Left ventricle myocardium inferior (tissue), 1 donor: Measurements from ENCODE around the gene TBC1D22A. TPM values are rescaled to one million over a fixed set of nuclear protein-coding genes. Genes with fewer than 3 reads are reported as not detected.
"Not testable (repeated sequence)": the region's sequence is repeated elsewhere in the genome, so short reads cannot be mapped to it uniquely, and the experiment has no call there.

Source experiments
- DNase-seq: peaks from one replicate; pipeline ENCODE4 v3.0.0-alpha.2; 2020
- H3K27ac ChIP-seq: fragments of 200-600 bp; replicated peaks from 2 replicates; pipeline ENCODE4 v1.8.0; 2021
- H3K27me3 ChIP-seq: fragments of 200-600 bp; 2 replicates; pipeline ENCODE4 v1.8.0; 2021; ENCODE audit warnings: low read depth
- H3K36me3 ChIP-seq: fragments of 200-600 bp; 2 replicates; pipeline ENCODE4 v1.8.0; 2021
- H3K4me1 ChIP-seq: fragments of 200-600 bp; 2 replicates; pipeline ENCODE4 v1.8.0; 2021
- H3K4me3 ChIP-seq: fragments of 200-600 bp; 2 replicates; pipeline ENCODE4 v1.8.0; 2021; ENCODE audit warnings: mild to moderate bottlenecking, moderate library complexity
- H3K9me3 ChIP-seq: fragments of 200-600 bp; replicated peaks from 2 replicates; pipeline ENCODE4 v1.8.0; 2021
- intact Hi-C: fragments of 100-400 bp; cut with micrococcal nuclease; formaldehyde crosslinking; loops from one replicate; pipeline ENCODE4 v1.11.0; 2022
- total RNA-seq: library from RNA; stranded (reverse); fragmentation: NEBNext Ultra II Directional; extraction: Animal tissue kit (Norgen Biotek cat#: 25700); gene quantifications from one replicate; pipeline ENCODE4 v1.2.1, GENCODE V29; 2021
- TF ChIP-seq, protein P1 (sequence below): fragments of 200-600 bp; IDR thresholded peaks from 2 replicates; pipeline ENCODE4 v1.8.0; 2021; ENCODE audit warnings: antibody characterized with exemption, mild to moderate bottlenecking, borderline replicate concordance
- donor health status: DM: no; HTN: yes; CAD: no; lungs with severe emphysema.

The TBC1D22A gene
- total RNA-seq, 1 donor from 2014 or later, result 16.2 TPM

DNA sequence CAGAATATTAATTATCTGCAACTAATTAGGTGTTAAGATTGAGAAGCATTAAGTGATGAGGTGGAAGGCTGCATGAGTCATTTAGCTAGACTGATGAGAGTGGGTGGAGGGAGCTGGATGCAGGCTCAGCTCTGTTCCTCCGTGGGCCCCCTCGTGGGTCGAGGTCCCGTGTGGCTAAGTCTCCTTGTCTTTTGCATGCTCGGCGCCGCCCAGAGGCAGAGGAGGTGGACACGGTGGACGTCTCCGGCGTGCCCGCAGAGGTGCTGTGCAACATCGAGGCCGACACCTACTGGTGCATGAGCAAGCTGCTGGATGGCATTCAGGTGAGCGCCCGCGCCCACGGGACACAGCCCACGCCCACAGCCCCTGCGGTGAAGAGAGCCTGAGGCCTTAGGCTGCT is 211.6 kb downstream of the TBC1D22A start:
- no peaks in the 10 kb centered on the region for H3K27me3 ChIP-seq
- H3K4me3 ChIP-seq, result no peak overlapping the region
- no peak overlapping the region for H3K27ac ChIP-seq
- no peak for DNase-seq
- intact Hi-C loops, result no loop called here
- H3K36me3 ChIP-seq, result peaks cover 20% of the 10 kb centered on the region
- peaks cover 52% of the 10 kb centered on the region for H3K4me1 ChIP-seq
- TF ChIP-seq, protein P1, sequence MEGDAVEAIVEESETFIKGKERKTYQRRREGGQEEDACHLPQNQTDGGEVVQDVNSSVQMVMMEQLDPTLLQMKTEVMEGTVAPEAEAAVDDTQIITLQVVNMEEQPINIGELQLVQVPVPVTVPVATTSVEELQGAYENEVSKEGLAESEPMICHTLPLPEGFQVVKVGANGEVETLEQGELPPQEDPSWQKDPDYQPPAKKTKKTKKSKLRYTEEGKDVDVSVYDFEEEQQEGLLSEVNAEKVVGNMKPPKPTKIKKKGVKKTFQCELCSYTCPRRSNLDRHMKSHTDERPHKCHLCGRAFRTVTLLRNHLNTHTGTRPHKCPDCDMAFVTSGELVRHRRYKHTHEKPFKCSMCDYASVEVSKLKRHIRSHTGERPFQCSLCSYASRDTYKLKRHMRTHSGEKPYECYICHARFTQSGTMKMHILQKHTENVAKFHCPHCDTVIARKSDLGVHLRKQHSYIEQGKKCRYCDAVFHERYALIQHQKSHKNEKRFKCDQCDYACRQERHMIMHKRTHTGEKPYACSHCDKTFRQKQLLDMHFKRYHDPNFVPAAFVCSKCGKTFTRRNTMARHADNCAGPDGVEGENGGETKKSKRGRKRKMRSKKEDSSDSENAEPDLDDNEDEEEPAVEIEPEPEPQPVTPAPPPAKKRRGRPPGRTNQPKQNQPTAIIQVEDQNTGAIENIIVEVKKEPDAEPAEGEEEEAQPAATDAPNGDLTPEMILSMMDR, result no peak
- H3K9me3 ChIP-seq, result no peaks in the 10 kb centered on the region

- Histone ChIP-seq H3K27ac (no peak overlapping the region), H3K27me3 (no peaks in the 10 kb centered on the region), H3K4me1 (peaks cover 50% of the 10 kb centered on the region), H3K9me3 (no peaks in the 10 kb centered on the region), H3K36me3 (peaks cover 28% of the 10 kb centered on the region), H3K4me3 (no peak overlapping the region)
- intact Hi-C loops, result no loop called here
- TF ChIP-seq, protein P1, result no peak
- DNase-seq, result no peak
Measured at GRCh38 chr22:46974631-46975585, 212.5 kb downstream of the TBC1D22A start.

- Histone ChIP-seq H3K9me3 (no peaks in the 10 kb centered on the region), H3K27ac (no peak overlapping the region), H3K27me3 (no peaks in the 10 kb centered on the region), H3K36me3 (peaks cover 28% of the 10 kb centered on the region), H3K4me3 (no peak overlapping the region), H3K4me1 (peaks cover 38% of the 10 kb centered on the region)
- DNase-seq, result no peak
- intact Hi-C loops, result no loop called here
- TF ChIP-seq, protein P1, result no peak
Measured at GRCh38 chr22:46976143-46976542, 213.7 kb downstream of the TBC1D22A start.

GRCh38 chr22:46976598-46976997 is 214.1 kb downstream of the TBC1D22A start:
- no peaks in the 10 kb centered on the region for H3K9me3 ChIP-seq
- H3K4me1 ChIP-seq, result peaks cover 34% of the 10 kb centered on the region
- TF ChIP-seq, protein P1, result no peak
- no peak overlapping the region for H3K4me3 ChIP-seq
- H3K27ac ChIP-seq, result no peak overlapping the region
- no peaks in the 10 kb centered on the region for H3K27me3 ChIP-seq
- intact Hi-C loops, result no loop called here
- no peak for DNase-seq
- peaks cover 28% of the 10 kb centered on the region for H3K36me3 ChIP-seq

- intact Hi-C loops, result no loop called here
- no peak for DNase-seq
- Histone ChIP-seq H3K4me1 (peaks cover 22% of the 10 kb centered on the region), H3K4me3 (no peak overlapping the region), H3K36me3 (peaks cover 28% of the 10 kb centered on the region), H3K27ac (no peak overlapping the region), H3K9me3 (no peaks in the 10 kb centered on the region), H3K27me3 (no peaks in the 10 kb centered on the region)
- TF ChIP-seq, protein P1, result no peak
Measured at GRCh38 chr22:46977656-46978343, 215.3 kb downstream of the TBC1D22A start.

DNA sequence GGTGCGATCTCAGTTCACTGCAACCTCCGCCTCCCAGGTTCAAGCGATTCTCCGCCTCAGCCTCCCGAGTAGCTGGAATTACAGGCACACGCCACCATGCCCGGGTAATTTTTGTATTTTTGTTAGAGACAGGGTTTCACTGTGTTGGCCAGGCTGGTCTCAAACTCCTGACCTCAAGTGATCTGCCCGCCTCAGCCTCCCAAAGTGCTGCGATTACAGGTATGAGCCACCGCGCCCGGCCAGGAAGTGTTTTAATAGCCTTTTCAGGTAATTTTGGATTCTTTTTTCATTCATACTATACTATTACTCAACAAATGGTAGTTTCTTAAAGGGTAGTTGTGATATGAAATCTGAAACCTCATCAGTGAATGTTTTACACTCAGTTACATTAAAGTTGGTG is 216.2 kb downstream of the TBC1D22A start:
- H3K27ac ChIP-seq, H3K27me3 ChIP-seq, H3K9me3 ChIP-seq, DNase-seq, intact Hi-C loops, H3K4me3 ChIP-seq: not testable (repeated sequence)
- Histone ChIP-seq H3K4me1 (peaks cover 15% of the 10 kb centered on the region), H3K36me3 (peaks cover 28% of the 10 kb centered on the region)
